Measurements from ENCODE around the gene SSBP4. TPM values are rescaled to one million over a fixed set of nuclear protein-coding genes. Genes with fewer than 3 reads are reported as not detected.
A peak's percentile ranks its signal among the peaks of the same experiment; 100 is the strongest.

SSBP4 gene
- total RNA-seq, 1 experiment from 2014 or later, result 46.1 TPM

- Histone ChIP-seq H3T11ph (ENCODE audit: low read length) (no peak overlapping the region), H2BK120ac (ENCODE audit: low read depth, low read length, poor library complexity, severe bottlenecking) (no peak overlapping the region), H2AFZ (ENCODE audit: low read length) (no peak overlapping the region), H3K18ac (ENCODE audit: insufficient read length, low read depth, low read length) (no peak overlapping the region), H2BK12ac (ENCODE audit: insufficient read length, low read depth, low read length) (no peak overlapping the region), H3K79me2 (ENCODE audit: insufficient read depth, low read length) (no peaks in the 10 kb centered on the region), H2AK5ac (ENCODE audit: insufficient read length, low read length) (no peak overlapping the region), H2BK5ac (ENCODE audit: insufficient read length, low read length) (no peak overlapping the region), H3K23me2 (ENCODE audit: insufficient read length, low read depth, low read length, poor library complexity, severe bottlenecking) (no peaks in the 10 kb centered on the region), H4K5ac (ENCODE audit: insufficient read length, low read depth, low read length) (no peak overlapping the region), H3K56ac (ENCODE audit: insufficient read length, low read depth, low read length) (no peak overlapping the region), H3K27ac (ENCODE audit: insufficient read length, low read depth, low read length) (no peak overlapping the region), H4K91ac (ENCODE audit: insufficient read length, low read depth, low read length) (no peak overlapping the region), H3K14ac (ENCODE audit: insufficient read depth, low read length) (no peak overlapping the region), H2BK15ac (ENCODE audit: low read depth, low read length) (no peak overlapping the region), H4K20me1 (ENCODE audit: control insufficient read depth, insufficient read depth, insufficient read length) (no peaks in the 10 kb centered on the region), H3K79me1 (ENCODE audit: insufficient read depth, low read depth, low read length, poor library complexity, severe bottlenecking) (no peaks in the 10 kb centered on the region), H3K23ac (ENCODE audit: insufficient read length, low read depth, low read length) (no peak overlapping the region), H3K9ac (ENCODE audit: extremely low read depth, insufficient read length, low read length) (no peak overlapping the region), H3K4me2 (ENCODE audit: insufficient read depth, insufficient read length, low read length) (no peak overlapping the region), H4K8ac (replicated peaks; ENCODE audit: insufficient read length, low read depth, low read length) (no peak overlapping the region), H3K4ac (ENCODE audit: low read depth, low read length) (no peak overlapping the region), H3K27me3 (ENCODE audit: insufficient read depth, low read length) (no peaks in the 10 kb centered on the region), H3K9me3 (ENCODE audit: control insufficient read depth, low read depth, low read length) (no peaks in the 10 kb centered on the region), H2BK20ac (ENCODE audit: low read depth, low read length, poor library complexity, severe bottlenecking) (no peak overlapping the region), H3K4me1 (ENCODE audit: insufficient read depth, low read length) (no peaks in the 10 kb centered on the region)
- no peak for TF ChIP-seq CTCF (conservative IDR thresholded peaks at IDR 0.05)
- no peaks in the 10 kb centered on the region for H3K9me3 Mint-ChIP-seq
- H3K36me3 Mint-ChIP-seq (ENCODE audit: insufficient read depth in 1 of 3, low read depth in 3 of 3), result peaks cover 6 to 44% (median 33%) of the 10 kb centered on the region in 3 experiments; a peak in 6 of 7 replicates
- H3K4me1 Mint-ChIP-seq, result peaks cover 2% of the 10 kb centered on the region in 2 experiments; a peak in 3 of 4 replicates
- peak overlapping the region in 1 of 3 experiments; percentile 40; a peak in 1 of 7 replicates for H3K27ac Mint-ChIP-seq
- H3K27me3 Mint-ChIP-seq (ENCODE audit: low read depth), result no peaks in the 10 kb centered on the region; the same call in 1 of the 2 replicates
- no peak for DNase-seq
- no CpG with 5 or more reads among the region's 21 CpGs for WGBS (ENCODE audit: extremely low coverage, insufficient read length, low lambda C conversion rate)
- H3K4me3 Mint-ChIP-seq, result no peak overlapping the region
These were observed 38.5 kb downstream of the SSBP4 start for GRCh38 chr19:18457483-18458331.

Measured in H9 (cell line).